Neural crest cell (in vitro differentiated cells): ENCODE results near the gene PIAS1. TPM values are rescaled to one million over a fixed set of nuclear protein-coding genes. Genes with fewer than 3 reads are reported as not detected.
A peak's percentile ranks its signal among the peaks of the same experiment; 100 is the strongest.
"Not testable (repeated sequence)": the region's sequence is repeated elsewhere in the genome, so short reads cannot be mapped to it uniquely, and the experiment has no call there.

ENCODE experiments used
- DNase-seq: peaks from one replicate; pipeline ENCODE4 v3.0.0; 2021; ENCODE audit warnings: low read depth, mixed read lengths, low spot score
- H3K27ac Mint-ChIP-seq: one replicate; pipeline ENCODE4 v1.8.0; 2021; ENCODE audit warnings: mild to moderate bottlenecking, mixed read lengths; ENCODE audit not compliant: unreplicated experiment
- H3K27me3 Mint-ChIP-seq: 2 replicates; pipeline ENCODE4 v1.8.0; 2021; ENCODE audit warnings: low read depth, mild to moderate bottlenecking, mixed read lengths
- H3K36me3 Mint-ChIP-seq: 2 replicates; pipeline ENCODE4 v1.8.0; 2021; ENCODE audit warnings: low read depth, mild to moderate bottlenecking, mixed read lengths
- H3K4me1 Mint-ChIP-seq: 2 replicates; pipeline ENCODE4 v1.8.0; 2021; ENCODE audit warnings: mixed read lengths
- H3K4me3 Mint-ChIP-seq: one replicate; pipeline ENCODE4 v1.8.0; 2021; ENCODE audit warnings: mild to moderate bottlenecking, mixed read lengths
- H3K9me3 Mint-ChIP-seq: 2 replicates; pipeline ENCODE4 v1.8.0; 2021; ENCODE audit warnings: mixed read lengths
- CTCF ChIP-seq: fragments of 200-600 bp; sonication (generic); conservative IDR thresholded peaks from 2 replicates; pipeline ENCODE4 v1.5.0; 2021; ENCODE audit warnings: antibody characterized with exemption, mild to moderate bottlenecking
- total RNA-seq: library from RNA; stranded (reverse); gene quantifications from 2 replicates; pipeline ENCODE4 v1.2.1, GENCODE V29; 2021

PIAS1 gene
- total RNA-seq, 1 donor from 2014 or later: 41.3 TPM

GRCh38 chr15:68220489-68220888 lies 166.4 kb downstream of the PIAS1 start:
- no peak for TF ChIP-seq CTCF
- DNase-seq: no peak
- Mint-ChIP-seq H3K9me3 (no peaks in the 10 kb centered on the region), H3K36me3 (peaks cover 34% of the 10 kb centered on the region), H3K27ac (no peak overlapping the region), H3K4me3 (no peak overlapping the region), H3K4me1 (peaks cover 14% of the 10 kb centered on the region), H3K27me3 (no peaks in the 10 kb centered on the region)

- Mint-ChIP-seq H3K36me3 (peaks cover 34% of the 10 kb centered on the region), H3K4me1 (peaks cover 14% of the 10 kb centered on the region), H3K27me3 (no peaks in the 10 kb centered on the region), H3K4me3 (no peak overlapping the region), H3K27ac (no peak overlapping the region), H3K9me3 (no peaks in the 10 kb centered on the region)
- DNase-seq: no peak
- no peak for TF ChIP-seq CTCF
Measured at GRCh38 chr15:68220967-68221366, 166.9 kb downstream of the PIAS1 start.

GRCh38 chr15:68221530-68222431 lies 167.7 kb downstream of the PIAS1 start:
- H3K27me3 Mint-ChIP-seq, H3K27ac Mint-ChIP-seq, H3K4me3 Mint-ChIP-seq, H3K9me3 Mint-ChIP-seq, DNase-seq: not testable (repeated sequence)
- Mint-ChIP-seq H3K36me3 (peaks cover 31% of the 10 kb centered on the region), H3K4me1 (peaks cover 17% of the 10 kb centered on the region)

GRCh38 chr15:68222432-68222743 lies 168.3 kb downstream of the PIAS1 start:
- not testable (repeated sequence) for H3K27me3 Mint-ChIP-seq, H3K27ac Mint-ChIP-seq, DNase-seq, H3K4me3 Mint-ChIP-seq, H3K9me3 Mint-ChIP-seq
- peaks cover 22% of the 10 kb centered on the region for H3K4me1 Mint-ChIP-seq
- peaks cover 31% of the 10 kb centered on the region for H3K36me3 Mint-ChIP-seq

- Mint-ChIP-seq H3K4me1 (peaks cover 30% of the 10 kb centered on the region), H3K4me3 (peak overlapping the region; percentile 47), H3K27me3 (no peaks in the 10 kb centered on the region), H3K36me3 (peaks cover 25% of the 10 kb centered on the region), H3K9me3 (no peaks in the 10 kb centered on the region), H3K27ac (no peak overlapping the region)
- no peak for TF ChIP-seq CTCF
- no peak for DNase-seq
Measured at GRCh38 chr15:68223171-68223570, 169.1 kb downstream of the PIAS1 start.

- TF ChIP-seq CTCF: no peak
- H3K9me3 Mint-ChIP-seq: no peaks in the 10 kb centered on the region
- H3K4me3 Mint-ChIP-seq: no peak overlapping the region
- H3K36me3 Mint-ChIP-seq: peaks cover 18% of the 10 kb centered on the region
- H3K4me1 Mint-ChIP-seq: peaks cover 36% of the 10 kb centered on the region
- no peaks in the 10 kb centered on the region for H3K27me3 Mint-ChIP-seq
- H3K27ac Mint-ChIP-seq: no peak overlapping the region
- DNase-seq: no peak
Measured at GRCh38 chr15:68224108-68224507, 170.0 kb downstream of the PIAS1 start.
